Measurements from ENCODE around the gene MRPS34.

DNA sequence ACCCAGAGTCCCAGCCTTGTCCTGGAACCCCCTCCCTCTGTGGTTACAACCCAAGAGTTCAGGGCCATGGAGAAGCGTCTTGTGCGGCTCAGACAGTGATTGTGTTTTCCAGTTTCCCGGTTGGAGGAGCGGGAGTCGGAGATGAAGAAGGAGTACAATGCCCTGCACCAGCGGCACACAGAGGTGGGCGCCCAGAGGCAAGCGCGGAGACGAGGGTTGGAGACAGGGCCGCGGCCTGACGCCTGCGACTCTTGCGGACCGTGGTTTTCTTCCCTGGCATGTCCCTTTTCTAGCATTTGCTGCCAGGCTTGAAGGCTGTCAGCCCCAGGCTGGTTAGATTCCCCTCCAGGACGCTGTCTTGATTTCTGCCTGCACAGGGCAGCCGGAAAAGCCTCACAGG lies 43.9 kb downstream of the MRPS34 start:
- no peak for TF ChIP-seq POLR2AphosphoS5 (IDR thresholded peaks at IDR 0.05)
- TF ChIP-seq POLR2A (IDR thresholded peaks at IDR 0.05), result no peak
- TF ChIP-seq, protein P1, sequence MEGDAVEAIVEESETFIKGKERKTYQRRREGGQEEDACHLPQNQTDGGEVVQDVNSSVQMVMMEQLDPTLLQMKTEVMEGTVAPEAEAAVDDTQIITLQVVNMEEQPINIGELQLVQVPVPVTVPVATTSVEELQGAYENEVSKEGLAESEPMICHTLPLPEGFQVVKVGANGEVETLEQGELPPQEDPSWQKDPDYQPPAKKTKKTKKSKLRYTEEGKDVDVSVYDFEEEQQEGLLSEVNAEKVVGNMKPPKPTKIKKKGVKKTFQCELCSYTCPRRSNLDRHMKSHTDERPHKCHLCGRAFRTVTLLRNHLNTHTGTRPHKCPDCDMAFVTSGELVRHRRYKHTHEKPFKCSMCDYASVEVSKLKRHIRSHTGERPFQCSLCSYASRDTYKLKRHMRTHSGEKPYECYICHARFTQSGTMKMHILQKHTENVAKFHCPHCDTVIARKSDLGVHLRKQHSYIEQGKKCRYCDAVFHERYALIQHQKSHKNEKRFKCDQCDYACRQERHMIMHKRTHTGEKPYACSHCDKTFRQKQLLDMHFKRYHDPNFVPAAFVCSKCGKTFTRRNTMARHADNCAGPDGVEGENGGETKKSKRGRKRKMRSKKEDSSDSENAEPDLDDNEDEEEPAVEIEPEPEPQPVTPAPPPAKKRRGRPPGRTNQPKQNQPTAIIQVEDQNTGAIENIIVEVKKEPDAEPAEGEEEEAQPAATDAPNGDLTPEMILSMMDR (IDR thresholded peaks at IDR 0.05), result no peak
- TF ChIP-seq EP300 (IDR thresholded peaks at IDR 0.05), result no peak

All from stomach (tissue), 4 donors.